SK-N-DZ (cell line): ENCODE measurements around the gene LUZP2.

Experiments
- DNase-seq: peaks from one replicate; pipeline ENCODE4 v3.0.0-alpha.2; 2015; ENCODE audit warnings: low spot score

The LUZP2 gene

GRCh38 chr11:24709928-24710565 is 213.2 kb downstream of the LUZP2 start:
- DNase-seq: no peak

- peak; percentile 98 for DNase-seq
Measured at GRCh38 chr11:24714601-24715000, 217.7 kb downstream of the LUZP2 start.

- DNase-seq: no peak
Measured at GRCh38 chr11:24716403-24716802, 219.6 kb downstream of the LUZP2 start.

DNA sequence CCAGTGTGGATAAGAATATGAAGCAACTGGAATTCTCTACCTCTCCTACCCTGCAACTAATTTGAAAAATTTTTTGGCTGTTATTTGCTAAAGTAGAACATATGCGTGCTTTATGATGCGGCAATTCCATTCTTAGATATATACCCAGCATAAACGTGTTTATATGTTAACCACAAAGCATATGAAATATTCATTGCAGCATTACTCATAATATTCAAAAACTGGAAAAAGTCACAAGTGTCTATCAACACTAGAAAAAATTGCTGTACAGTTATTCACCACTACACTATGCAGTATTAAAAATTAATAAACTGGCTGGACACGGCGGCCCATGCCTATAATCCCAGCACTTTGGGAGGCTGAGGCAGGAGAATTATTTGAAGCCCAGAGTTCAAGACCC is 226.4 kb downstream of the LUZP2 start:
- DNase-seq: no peak

GRCh38 chr11:24731554-24731953 is 234.7 kb downstream of the LUZP2 start:
- DNase-seq: no peak

DNA sequence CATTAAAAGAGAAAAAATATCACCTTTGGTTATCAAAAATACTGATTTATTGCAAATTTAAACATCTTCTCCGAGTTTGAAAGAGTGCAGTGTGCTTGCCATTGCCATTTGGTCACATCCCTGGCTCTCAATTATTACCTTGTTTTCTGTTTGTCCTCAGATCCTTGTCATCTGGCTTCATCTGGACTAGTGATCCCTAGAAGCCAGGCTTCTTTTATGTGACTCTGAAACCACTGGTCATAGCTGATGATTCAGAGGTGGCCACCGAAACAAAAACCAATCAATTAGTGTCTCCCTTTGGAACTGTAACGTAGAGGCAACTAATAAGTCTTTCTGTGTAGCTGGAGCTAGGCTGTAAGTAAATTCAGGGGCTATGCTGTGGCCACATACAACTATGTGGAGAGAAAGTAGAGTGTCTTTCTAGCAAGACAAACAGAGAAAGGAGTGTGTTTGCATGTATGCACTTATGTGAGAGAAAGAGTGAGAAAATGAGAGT is 237.9 kb downstream of the LUZP2 start:
- no peak for DNase-seq

- DNase-seq: no peak
Measured at GRCh38 chr11:24738972-24739371, 242.1 kb downstream of the LUZP2 start.

DNA sequence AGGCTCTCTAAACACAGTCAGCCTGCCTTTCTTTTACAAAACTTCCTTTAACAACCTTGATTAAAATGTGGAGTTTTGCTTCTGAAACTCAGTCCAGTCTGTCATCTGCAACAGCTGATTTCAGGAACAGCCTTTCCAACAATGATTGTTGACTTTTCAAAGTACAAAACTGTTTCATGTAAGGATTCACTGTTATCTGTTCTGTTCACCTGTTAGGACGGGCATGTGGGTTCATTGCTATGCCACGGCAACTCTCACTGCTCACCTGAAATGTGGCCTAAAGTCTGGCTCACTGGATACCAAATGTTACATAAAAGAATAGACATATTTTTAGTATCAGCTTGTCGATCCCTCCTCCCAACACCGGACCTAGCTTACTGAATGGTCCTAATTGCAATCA is 242.8 kb downstream of the LUZP2 start:
- no peak for DNase-seq

GRCh38 chr11:24747275-24748251 is 250.7 kb downstream of the LUZP2 start:
- no peak for DNase-seq

- DNase-seq: no peak
Measured at GRCh38 chr11:24748261-24748660, 251.4 kb downstream of the LUZP2 start.

GRCh38 chr11:24754406-24754805 is 257.6 kb downstream of the LUZP2 start:
- no peak for DNase-seq

- no peak for DNase-seq
Measured at GRCh38 chr11:24755260-24755839, 258.5 kb downstream of the LUZP2 start.

DNA sequence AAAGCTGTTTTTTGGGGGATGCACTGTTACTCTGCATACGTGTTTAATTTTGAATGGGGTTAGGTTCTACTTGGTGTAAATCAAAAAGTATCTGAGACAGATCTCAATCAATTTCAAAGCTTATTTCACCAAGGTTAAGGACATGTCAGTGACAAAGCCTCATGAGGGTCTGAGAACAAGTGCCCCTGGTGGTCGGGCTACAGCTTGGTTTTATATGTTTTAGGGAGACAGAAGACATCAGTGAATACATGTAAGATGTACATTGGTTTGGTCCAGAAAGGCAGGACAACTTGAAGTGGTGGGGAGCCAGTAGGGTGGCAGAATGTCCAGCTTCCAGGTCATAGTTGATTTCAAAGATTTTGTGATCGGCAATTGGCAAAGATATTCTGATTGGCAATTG is 262.9 kb downstream of the LUZP2 start:
- DNase-seq: no peak

GRCh38 chr11:24760681-24761080 is 263.8 kb downstream of the LUZP2 start:
- no peak for DNase-seq

DNA sequence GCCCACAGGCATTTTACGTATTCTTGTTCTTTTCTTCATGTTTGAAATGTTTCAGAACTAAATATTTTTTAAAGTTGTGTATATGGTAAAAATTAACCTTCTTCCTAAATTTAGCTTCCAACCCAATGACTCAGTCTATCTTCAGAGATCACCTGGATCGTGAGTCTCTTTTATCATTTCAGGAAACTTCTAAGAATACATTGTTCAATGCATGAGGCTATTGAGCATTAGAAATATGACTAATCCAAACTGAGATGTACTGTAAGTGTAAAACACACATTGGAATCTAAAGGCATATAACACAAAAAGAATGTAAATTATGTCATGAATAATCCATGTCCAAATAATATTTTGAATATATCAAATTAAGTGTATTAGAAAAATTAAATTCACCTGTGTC is 265.2 kb downstream of the LUZP2 start:
- no peak for DNase-seq

GRCh38 chr11:24767411-24767810 is 270.6 kb downstream of the LUZP2 start:
- no peak for DNase-seq

DNA sequence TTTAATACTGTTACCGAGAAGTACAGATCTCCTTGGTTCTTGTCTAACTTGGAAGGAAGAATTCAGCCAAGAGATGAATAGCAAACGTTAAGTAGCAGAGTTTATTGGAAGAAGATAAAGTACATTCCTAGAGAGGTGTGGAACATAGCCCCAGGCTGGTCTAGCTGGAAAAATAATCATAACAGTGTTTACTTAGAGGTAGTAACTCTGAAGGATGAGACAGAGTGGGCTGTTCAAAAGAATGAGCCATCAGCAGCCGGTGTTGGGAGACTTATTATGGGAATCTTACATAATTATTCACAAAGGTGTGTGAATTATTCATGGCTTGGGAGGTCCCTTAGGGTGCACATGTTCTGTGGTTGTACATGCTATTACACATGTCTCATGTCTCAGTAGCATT is 276.5 kb downstream of the LUZP2 start:
- no peak for DNase-seq

DNA sequence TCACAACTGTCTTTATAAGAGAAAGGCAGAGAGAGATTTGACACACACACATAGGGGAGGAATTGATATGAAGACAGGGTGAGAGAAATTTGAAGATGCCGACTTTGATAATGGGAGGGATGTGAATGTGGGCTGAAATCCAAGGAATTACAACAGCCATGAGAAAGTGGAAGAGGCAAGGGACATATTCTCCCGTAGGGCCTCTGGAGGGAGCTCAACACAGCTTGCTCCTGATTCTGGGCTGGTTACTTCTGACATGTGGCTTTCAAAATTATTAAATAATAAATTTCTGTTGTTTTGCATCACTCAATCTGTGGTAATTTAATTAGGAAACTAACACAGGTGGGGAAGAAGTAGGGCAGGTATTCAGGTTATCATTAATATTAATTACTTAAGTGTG is 282.9 kb downstream of the LUZP2 start:
- DNase-seq: no peak

- no peak for DNase-seq
Measured at GRCh38 chr11:24781288-24781687, 284.4 kb downstream of the LUZP2 start.

GRCh38 chr11:24793479-24793878 is 296.6 kb downstream of the LUZP2 start:
- no peak for DNase-seq

- DNase-seq: no peak
Measured at GRCh38 chr11:24794064-24794463, 297.2 kb downstream of the LUZP2 start.

DNA sequence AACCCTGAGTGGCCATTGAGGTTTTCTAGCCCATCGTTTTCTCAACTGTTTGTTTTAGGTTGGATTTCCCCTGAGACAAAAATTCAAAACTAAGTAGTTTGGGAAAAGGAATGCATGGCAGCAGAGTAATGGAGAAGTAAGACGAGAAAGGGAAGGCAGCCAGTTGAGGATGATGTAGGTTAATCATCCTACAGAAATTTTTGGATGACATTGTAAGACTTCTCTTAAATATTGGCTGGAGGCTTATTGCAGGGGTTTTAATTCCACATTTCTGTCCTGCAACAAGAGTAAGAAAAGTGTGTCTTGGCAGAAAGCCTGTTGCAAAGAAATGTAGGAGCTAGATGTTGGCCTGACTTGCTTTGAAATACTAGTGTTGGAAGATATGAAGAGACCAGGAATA is 308.8 kb downstream of the LUZP2 start:
- no peak for DNase-seq
